ENCODE results near the gene ST6GALNAC4.

DNA sequence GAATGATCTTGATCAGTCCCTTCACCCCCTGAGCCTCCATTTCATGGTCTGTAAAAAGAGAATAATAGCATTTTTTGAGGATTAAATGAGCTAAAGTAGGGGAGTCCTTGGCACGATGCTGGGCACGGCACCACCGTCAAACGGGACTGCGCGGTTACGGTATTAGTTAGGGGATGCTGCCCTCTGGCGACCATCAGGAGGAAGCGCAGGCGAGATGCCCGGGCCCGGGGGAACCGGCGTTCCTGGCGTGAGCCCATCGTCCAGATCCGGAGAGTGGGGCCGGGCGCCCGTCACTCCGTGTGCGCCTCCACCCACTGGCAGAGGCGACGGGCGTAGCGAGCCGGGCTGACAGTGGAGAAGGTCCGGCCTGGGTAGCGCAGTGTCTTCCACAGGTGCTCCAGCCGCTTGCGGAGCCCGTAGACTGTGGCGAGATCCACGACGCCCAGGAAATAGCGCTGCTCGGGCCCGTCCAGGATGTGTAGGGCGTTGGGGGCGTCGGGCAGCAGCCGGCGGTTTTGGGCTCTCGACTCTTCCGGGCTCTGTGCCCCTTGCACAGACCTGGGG, 4.8 kb upstream of the ST6GALNAC4 start:
- TF ChIP-seq POLR2A (IDR thresholded peaks at IDR 0.05), result no peak
- peak in 1 of 3 donors; percentile 90 for TF ChIP-seq CTCF (IDR thresholded peaks at IDR 0.05)

All from lower leg skin (tissue), 3 donors.